Stimulated activated effector memory CD8-positive, alpha-beta T cell treated with anti-CD3 and anti-CD28 coated beads, Interleukin-12 subunit alpha, Interleukin-12 subunit beta, amount 100 ng/mL, for 72 hours (primary cell): ENCODE results near the gene IGF2R.
"Not testable (repeated sequence)": the region's sequence is repeated elsewhere in the genome, so short reads cannot be mapped to it uniquely, and the experiment has no call there.

ENCODE experiments used
- ATAC-seq: fragments of 150-1000 bp; cut with Tn5 transposase; 2 replicates; pipeline ENCODE4 v1.10.0; 2021
- DNase-seq, 2 donors: peaks; one replicate each; pipeline ENCODE4 v3.0.0; 2021 to 2022; ENCODE audit warnings: low spot score in 2 of 2
- H3K27ac Mint-ChIP-seq: one replicate; pipeline ENCODE4 v1.8.0; 2022; ENCODE audit warnings: mild to moderate bottlenecking, mixed read lengths
- H3K36me3 Mint-ChIP-seq: one replicate; pipeline ENCODE4 v1.8.0; 2022; ENCODE audit warnings: mild to moderate bottlenecking, mixed read lengths
- H3K4me1 Mint-ChIP-seq: one replicate; pipeline ENCODE4 v1.8.0; 2022; ENCODE audit warnings: mixed read lengths
- H3K4me3 Mint-ChIP-seq: one replicate; pipeline ENCODE4 v1.8.0; 2022; ENCODE audit warnings: mild to moderate bottlenecking, mixed read lengths
- H3K9me3 Mint-ChIP-seq: one replicate; pipeline ENCODE4 v1.8.0; 2022; ENCODE audit warnings: mixed read lengths

The IGF2R gene

DNA sequence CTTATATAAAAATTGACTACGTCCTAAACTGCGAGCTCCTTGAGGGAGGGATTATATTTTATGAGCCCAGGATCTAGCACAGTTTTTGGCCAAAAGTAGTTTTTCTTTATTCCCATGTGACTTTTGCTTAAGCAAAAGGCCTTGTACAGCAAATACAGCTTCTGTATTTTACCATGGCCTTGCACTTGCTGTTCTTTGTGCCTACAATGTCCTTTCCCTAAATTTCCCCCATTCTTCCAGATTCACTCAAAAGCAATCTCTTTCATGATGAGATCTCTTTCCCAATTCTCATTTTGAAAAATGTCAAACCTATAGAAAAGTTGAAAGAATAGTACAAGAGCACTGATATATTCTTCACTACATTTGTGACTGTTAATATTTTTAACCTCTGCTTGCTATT, 4.8 kb upstream of the IGF2R start:
- Mint-ChIP-seq H3K27ac (no peak overlapping the region), H3K4me1 (peaks cover 6% of the 10 kb centered on the region), H3K9me3 (no peaks in the 10 kb centered on the region), H3K36me3 (peaks cover 5% of the 10 kb centered on the region), H3K4me3 (no peak overlapping the region)
- ATAC-seq (no peak), DNase-seq (no peak)

- no peak for ATAC-seq
- DNase-seq = no peak
- Mint-ChIP-seq H3K4me1 (peaks cover 12% of the 10 kb centered on the region), H3K9me3 (no peaks in the 10 kb centered on the region), H3K4me3 (no peak overlapping the region), H3K36me3 (peaks cover 22% of the 10 kb centered on the region), H3K27ac (no peak overlapping the region)
These were observed 2.5 kb upstream of the IGF2R start for GRCh38 chr6:159966339-159966738.

- Mint-ChIP-seq H3K9me3 (no peaks in the 10 kb centered on the region), H3K27ac (no peak overlapping the region), H3K4me1 (peaks cover 18% of the 10 kb centered on the region), H3K4me3 (no peak overlapping the region), H3K36me3 (peaks cover 28% of the 10 kb centered on the region)
- ATAC-seq (no peak), DNase-seq (no peak)
These were observed 1.9 kb upstream of the IGF2R start for GRCh38 chr6:159966981-159967380.

DNA sequence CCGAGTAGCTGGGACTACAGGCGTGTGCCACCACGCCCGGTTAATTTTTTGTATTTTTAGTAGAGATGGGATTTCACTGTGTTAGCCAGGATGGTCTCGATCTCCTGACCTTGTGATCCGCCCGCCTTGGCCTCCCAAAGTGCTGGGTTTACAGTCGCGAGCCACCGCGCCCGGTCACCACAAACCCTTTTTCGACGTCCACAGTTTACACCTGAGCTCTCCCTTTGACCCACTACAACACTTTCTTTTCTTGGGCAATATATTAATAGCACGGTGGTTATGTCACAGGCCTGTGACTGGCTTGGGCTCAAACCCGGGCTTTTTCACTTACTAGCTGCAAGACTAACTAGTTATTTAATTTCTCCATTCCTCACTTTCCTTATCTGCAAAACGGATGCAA, 1.3 kb upstream of the IGF2R start:
- H3K27ac Mint-ChIP-seq, DNase-seq, H3K4me3 Mint-ChIP-seq, ATAC-seq, H3K9me3 Mint-ChIP-seq: not testable (repeated sequence)
- Mint-ChIP-seq H3K36me3 (peaks cover 35% of the 10 kb centered on the region), H3K4me1 (peaks cover 25% of the 10 kb centered on the region)

GRCh38 chr6:159969204-159969912, 476 bp downstream of the IGF2R start:
- H3K4me1 Mint-ChIP-seq = peaks cover 42% of the 10 kb centered on the region
- DNase-seq (peak; percentile 33 to 75), ATAC-seq (peak; percentile 69)
- no peaks in the 10 kb centered on the region for H3K9me3 Mint-ChIP-seq
- peaks cover 40% of the 10 kb centered on the region for H3K36me3 Mint-ChIP-seq
- H3K27ac Mint-ChIP-seq = peak overlapping the region; percentile 95
- peak overlapping the region; percentile 78 for H3K4me3 Mint-ChIP-seq

DNA sequence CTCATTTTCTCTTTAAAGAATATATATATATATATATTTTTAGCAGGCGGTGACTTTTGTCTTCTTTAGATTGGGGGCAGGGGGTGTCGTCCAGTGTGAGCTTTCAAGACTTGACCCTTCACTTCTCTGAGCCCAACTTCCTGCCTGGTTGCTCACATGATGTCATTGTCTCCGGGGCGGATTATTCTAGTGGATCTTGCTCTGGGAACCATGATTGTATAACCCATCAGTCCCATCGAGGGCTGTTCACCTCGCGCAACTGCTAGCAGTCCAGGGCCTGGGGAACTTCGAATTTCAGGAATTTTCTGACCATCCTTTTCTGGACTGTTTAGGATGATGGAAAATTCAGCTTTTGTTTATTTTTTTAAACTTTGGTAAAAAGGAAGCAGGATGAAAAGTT, 1.0 kb downstream of the IGF2R start:
- peak overlapping the region; percentile 78 for H3K4me3 Mint-ChIP-seq
- peaks cover 48% of the 10 kb centered on the region for H3K4me1 Mint-ChIP-seq
- DNase-seq (no peak), ATAC-seq (peak; percentile 36)
- peaks cover 43% of the 10 kb centered on the region for H3K36me3 Mint-ChIP-seq
- H3K27ac Mint-ChIP-seq = peak overlapping the region; percentile 95
- no peaks in the 10 kb centered on the region for H3K9me3 Mint-ChIP-seq

DNA sequence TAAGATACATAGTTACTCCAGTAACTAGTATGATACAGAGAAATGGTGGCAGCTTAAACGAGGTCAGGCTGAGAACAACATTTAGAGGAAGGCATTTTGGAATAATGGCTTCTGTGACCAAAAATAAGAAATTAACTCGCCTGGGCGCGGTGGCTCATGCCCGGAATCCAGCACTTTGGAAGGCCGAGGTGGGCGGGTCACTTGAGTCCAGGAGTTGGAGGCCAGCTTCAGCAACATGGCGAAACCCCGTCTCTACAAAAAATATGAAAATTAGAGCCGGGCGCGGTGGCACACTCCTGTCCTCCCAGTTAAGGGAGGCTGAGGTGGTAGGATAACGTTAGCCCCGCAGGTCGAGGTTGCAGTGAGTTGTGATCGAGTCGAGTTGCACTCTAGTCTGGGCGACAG, 1.8 kb downstream of the IGF2R start:
- Mint-ChIP-seq H3K36me3 (peaks cover 48% of the 10 kb centered on the region), H3K4me1 (peaks cover 55% of the 10 kb centered on the region), H3K4me3 (peak overlapping the region; percentile 78), H3K27ac (peak overlapping the region; percentile 95), H3K9me3 (no peaks in the 10 kb centered on the region)
- no peak for DNase-seq
- no peak for ATAC-seq

DNA sequence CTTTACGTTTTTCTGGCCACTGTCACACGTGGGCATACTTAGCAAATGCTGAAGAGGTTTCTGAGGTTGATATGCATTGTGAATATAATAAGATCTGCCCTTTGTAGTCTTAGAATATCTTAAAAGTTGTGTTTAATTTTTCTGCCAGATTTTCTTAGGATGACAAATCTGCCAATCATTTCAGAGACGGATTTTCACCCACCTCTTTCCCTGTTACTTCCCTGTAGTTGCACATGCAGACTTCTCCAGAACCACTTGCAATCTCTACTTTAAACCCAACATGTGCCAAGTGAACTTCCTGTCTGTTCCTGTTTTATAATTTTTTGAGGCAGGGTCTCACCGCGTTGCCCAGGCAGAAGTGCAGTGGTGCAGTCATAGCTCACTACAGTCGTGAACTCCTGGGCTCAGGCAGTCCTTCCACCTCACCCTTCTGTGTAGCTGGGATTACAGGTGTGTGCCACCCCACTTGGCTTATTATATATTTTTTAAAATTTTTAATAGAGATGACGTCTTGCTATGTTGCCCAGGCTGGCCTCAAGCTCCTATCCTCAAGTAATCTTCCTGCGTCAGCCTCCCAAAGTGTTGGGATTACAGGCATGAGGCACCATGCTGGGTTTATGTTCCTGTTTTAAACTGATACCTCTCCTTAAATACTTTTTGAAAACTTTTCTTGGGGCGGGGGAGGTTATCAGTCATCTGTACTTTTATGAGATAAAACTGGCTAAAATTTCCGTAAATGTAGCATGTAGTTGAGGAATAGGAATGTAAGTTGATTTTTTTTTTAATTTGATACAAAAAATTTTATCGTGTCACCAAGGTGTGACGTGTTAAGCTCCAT, 2.7 kb downstream of the IGF2R start:
- peaks cover 56% of the 10 kb centered on the region for H3K36me3 Mint-ChIP-seq
- no peaks in the 10 kb centered on the region for H3K9me3 Mint-ChIP-seq
- H3K4me1 Mint-ChIP-seq = peaks cover 60% of the 10 kb centered on the region
- peak overlapping the region; percentile 78 for H3K4me3 Mint-ChIP-seq
- H3K27ac Mint-ChIP-seq = no peak overlapping the region
- DNase-seq (no peak), ATAC-seq (no peak)

DNA sequence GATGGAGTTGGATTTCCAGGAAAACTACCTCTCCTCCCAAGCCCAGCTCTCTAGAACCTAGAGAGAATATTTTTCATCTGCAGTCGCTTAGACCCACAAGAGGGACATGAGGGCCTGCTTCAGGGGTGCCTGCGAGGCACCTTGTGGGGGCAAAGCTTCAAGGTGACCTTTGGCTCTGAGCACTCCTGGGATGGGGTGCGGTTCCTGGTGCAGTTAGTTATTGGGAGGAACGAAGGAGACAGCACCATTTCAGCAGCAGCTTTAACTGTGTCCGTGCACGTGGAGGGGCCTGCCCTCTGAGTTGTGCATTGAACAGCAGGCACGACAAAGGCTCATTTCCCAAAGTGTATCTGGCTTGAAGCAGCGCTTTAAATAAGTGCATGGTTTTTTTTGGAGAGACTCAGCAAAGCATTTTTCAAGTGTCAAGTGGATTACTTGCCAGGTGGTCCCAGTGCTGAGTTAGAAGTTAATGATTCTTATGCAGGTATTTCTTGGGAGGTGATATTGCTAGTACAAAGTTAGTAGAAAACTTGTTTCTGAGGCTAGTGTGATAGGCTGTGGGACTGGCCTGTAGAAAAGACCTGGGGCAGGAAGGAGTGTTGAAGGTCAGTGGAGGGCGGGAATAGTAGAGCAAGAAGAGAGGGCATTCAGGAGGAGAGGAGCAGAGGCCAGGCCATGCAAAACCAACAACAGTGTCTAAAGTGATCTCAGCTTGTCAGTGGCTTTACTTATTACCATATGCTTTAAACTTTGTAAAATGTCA, 3.8 kb downstream of the IGF2R start:
- ATAC-seq = no peak
- H3K4me3 Mint-ChIP-seq = peak overlapping the region; percentile 78
- no peaks in the 10 kb centered on the region for H3K9me3 Mint-ChIP-seq
- peak overlapping the region; percentile 98 for H3K27ac Mint-ChIP-seq
- peak in 1 of 2 donors; percentile 55 for DNase-seq
- H3K36me3 Mint-ChIP-seq = peaks cover 57% of the 10 kb centered on the region
- peaks cover 71% of the 10 kb centered on the region for H3K4me1 Mint-ChIP-seq

GRCh38 chr6:159973406-159973805, 4.5 kb downstream of the IGF2R start:
- DNase-seq (no peak), ATAC-seq (no peak)
- H3K36me3 Mint-ChIP-seq = peaks cover 61% of the 10 kb centered on the region
- no peaks in the 10 kb centered on the region for H3K9me3 Mint-ChIP-seq
- H3K4me1 Mint-ChIP-seq = peaks cover 78% of the 10 kb centered on the region
- peak overlapping the region; percentile 78 for H3K4me3 Mint-ChIP-seq
- peak overlapping the region; percentile 98 for H3K27ac Mint-ChIP-seq

DNA sequence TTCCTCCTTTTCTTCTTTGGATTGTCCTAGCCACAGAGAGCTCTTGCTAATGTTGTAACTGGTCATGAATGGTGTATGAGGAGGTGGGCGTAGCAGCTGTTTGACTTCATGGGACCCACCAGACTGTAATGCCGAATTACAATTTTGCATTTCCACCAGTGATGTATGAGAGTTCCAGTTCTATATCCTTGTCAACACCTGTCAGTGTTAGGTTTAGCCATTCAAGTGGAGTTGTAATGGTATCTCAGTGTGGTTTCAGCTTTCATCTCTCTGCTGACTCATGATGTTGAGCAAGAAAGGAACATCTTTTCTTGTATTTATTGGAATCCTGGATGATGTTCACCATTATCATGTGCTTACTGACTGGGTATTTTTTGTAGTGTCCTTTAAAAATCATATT, 5.1 kb downstream of the IGF2R start:
- Mint-ChIP-seq H3K4me1 (peaks cover 84% of the 10 kb centered on the region), H3K9me3 (no peaks in the 10 kb centered on the region), H3K27ac (peak overlapping the region; percentile 98), H3K4me3 (peak overlapping the region; percentile 78), H3K36me3 (peaks cover 64% of the 10 kb centered on the region)
- peak; percentile 72 for ATAC-seq
- peak in 1 of 2 donors; percentile 50 for DNase-seq

DNA sequence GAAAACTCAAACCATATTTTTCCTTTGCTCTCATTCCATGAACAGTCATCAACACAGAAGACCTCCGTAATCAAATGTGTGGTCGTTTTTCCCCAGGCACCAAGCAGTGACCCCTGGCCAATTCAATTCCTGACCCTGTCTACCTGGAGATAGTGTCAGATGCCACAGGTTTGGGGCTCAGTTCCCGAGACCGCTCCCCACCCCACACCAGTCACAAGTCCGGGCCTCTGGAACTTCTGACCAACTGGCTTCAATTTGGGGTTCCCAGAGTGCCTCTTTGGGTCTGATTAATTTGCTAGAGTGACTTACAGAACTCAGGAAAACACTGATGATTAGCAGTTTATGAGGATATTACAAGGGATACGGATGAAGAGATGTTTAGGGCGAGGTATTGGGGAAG, 6.0 kb downstream of the IGF2R start:
- Mint-ChIP-seq H3K9me3 (no peaks in the 10 kb centered on the region), H3K36me3 (peaks cover 70% of the 10 kb centered on the region), H3K4me3 (peak overlapping the region; percentile 78), H3K27ac (peak overlapping the region; percentile 98), H3K4me1 (peaks cover 93% of the 10 kb centered on the region)
- no peak for ATAC-seq
- peak in 1 of 2 donors; percentile 43 for DNase-seq

DNA sequence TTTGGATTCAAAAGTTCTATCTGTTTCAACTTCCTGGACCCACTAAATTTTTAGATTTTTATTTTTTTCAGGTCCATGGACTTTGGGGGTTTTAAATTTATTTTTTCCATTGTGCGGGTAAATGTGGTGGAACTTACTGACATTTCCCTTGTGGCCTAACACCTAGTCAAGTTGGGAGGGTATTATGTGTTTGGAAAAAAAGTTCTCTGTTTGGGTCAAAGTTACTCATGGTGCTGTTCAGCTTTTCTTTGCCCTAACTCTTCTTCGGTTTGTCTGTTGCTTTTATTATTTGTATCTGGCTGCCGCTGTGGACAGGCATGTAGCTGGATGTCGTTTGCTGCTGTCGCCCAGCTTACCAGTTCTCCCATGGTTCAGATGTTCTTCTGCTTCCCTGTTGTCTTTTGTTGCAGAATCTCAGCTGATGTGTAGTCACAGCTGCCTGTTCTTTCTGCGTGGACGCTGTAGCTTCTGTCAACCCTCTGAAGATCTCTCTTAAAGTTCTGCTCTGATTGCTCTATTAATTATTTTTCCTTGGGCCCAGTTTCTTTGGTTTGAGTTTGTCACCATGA, 7.9 kb downstream of the IGF2R start:
- DNase-seq (no peak), ATAC-seq (peak; percentile 9)
- Mint-ChIP-seq H3K4me3 (peak overlapping the region; percentile 78), H3K9me3 (no peaks in the 10 kb centered on the region), H3K36me3 (peaks cover 53% of the 10 kb centered on the region), H3K4me1 (peaks cover 95% of the 10 kb centered on the region), H3K27ac (peak overlapping the region; percentile 98)

DNA sequence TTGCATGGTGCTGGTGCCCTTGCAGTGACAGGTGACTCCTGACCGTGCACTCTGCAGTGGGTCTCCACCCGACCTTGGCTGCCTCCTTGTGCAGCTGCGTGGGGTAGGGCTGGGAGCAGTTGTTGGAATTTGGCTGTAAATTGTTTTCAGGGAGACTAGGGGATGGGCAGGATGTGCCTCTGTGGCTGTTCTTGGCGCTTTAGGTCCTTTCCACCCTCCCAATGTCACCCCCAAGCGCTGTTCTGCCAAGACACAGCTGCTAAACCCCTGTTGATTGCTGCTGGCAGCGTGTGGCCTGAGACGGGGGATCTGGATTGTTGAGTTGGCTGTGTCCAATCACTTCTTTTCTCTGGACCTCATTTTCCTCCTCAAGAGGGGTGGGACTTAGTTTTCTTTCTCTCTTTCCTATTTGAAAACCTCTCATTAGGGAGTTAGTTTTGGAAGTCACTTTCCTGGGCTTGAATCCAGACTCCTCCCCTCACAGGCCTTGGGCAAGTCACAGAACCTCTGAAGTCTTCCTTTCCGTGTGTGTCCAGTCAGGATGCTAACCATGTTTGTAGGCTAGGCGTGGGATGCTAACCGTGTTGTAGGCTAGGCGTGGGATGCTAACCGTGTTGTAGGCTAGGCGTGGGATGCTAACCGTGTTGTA, 8.5 kb downstream of the IGF2R start:
- Mint-ChIP-seq H3K36me3 (peaks cover 47% of the 10 kb centered on the region), H3K4me3 (peak overlapping the region; percentile 78), H3K4me1 (peaks cover 96% of the 10 kb centered on the region), H3K9me3 (no peaks in the 10 kb centered on the region), H3K27ac (peak overlapping the region; percentile 98)
- no peak for ATAC-seq
- DNase-seq = peak in 1 of 2 donors; percentile 52
